IPS-18c (cell line): ENCODE results near the gene PDHA1.

Source experiments
- H3K4me3 ChIP-seq: 2 replicates; pipeline ENCODE4 v1.7.0; 2013; ENCODE audit warnings: low read depth, mild to moderate bottlenecking, low read length, moderate library complexity; ENCODE audit not compliant: insufficient read depth
- H3K9me3 ChIP-seq: one replicate; pipeline ENCODE4 v1.6.1; 2013; ENCODE audit warnings: mild to moderate bottlenecking, low read length, moderate library complexity; ENCODE audit not compliant: control insufficient read depth, insufficient read depth

PDHA1 gene

DNA sequence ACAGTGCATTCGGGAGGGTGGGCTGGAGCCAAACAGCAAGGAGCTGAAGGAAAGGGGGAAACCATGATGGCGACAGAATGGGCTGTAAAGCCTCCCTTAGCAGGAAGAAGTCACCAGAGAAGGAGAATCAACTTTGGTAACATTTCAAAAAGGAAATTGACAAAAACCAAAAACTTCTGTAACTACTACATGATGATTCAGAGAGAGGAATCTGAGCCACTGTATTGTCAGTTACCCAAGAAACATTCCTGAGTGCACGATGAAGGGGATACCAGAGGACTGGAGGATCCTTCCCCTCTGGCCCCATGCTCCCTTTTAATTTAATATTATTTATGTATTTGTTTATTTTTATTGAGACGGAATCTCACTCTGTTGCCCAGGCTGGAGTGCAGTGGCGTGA lies 26.3 kb downstream of the PDHA1 start:
- peaks cover 17% of the 10 kb centered on the region for H3K9me3 ChIP-seq

GRCh38 chrX:19372170-19372546 lies 28.4 kb downstream of the PDHA1 start:
- H3K9me3 ChIP-seq: peaks cover 18% of the 10 kb centered on the region
- peak overlapping the region; percentile 44 for H3K4me3 ChIP-seq

More for the DNA sequence above, 26.3 kb downstream of the PDHA1 start:
- H3K4me3 ChIP-seq: no peak overlapping the region

GRCh38 chrX:19372547-19373331 lies 29.0 kb downstream of the PDHA1 start:
- Histone ChIP-seq H3K9me3 (peaks cover 18% of the 10 kb centered on the region), H3K4me3 (peak overlapping the region; percentile 44)

DNA sequence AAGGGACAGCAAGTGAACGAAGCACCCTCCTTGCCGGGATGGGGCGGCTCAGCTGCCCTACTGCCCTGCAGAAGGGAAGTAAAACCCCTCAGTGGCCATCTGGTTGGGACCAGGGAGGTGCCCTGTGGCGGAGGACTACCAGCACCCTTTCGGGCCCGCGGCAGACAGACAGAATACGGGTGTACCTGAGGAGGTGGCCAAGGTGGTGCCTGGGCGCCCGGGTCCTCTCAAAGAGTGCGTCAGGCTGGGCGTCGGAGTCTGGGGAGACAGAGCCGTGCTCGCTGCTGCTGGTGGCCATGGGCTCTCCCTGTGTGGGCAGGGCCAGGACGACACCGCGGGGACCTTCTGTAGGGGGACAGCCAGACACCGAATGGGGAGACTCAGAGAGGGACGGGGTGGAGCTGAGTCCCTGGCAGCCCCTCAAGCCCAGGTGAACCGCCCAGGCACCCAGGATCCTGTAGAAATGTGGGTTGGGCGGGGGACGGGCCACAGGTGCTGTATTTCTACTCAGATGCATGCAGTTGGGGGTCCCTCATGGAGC lies 29.7 kb downstream of the PDHA1 start:
- Histone ChIP-seq H3K4me3 (peak overlapping the region; percentile 41), H3K9me3 (peaks cover 18% of the 10 kb centered on the region)

- Histone ChIP-seq H3K9me3 (peaks cover 11% of the 10 kb centered on the region), H3K4me3 (no peak overlapping the region)
These were observed 31.8 kb downstream of the PDHA1 start for GRCh38 chrX:19375546-19375945.

- peaks cover 15% of the 10 kb centered on the region for H3K9me3 ChIP-seq
- H3K4me3 ChIP-seq: no peak overlapping the region
These were observed 34.1 kb downstream of the PDHA1 start for GRCh38 chrX:19377799-19378198.

DNA sequence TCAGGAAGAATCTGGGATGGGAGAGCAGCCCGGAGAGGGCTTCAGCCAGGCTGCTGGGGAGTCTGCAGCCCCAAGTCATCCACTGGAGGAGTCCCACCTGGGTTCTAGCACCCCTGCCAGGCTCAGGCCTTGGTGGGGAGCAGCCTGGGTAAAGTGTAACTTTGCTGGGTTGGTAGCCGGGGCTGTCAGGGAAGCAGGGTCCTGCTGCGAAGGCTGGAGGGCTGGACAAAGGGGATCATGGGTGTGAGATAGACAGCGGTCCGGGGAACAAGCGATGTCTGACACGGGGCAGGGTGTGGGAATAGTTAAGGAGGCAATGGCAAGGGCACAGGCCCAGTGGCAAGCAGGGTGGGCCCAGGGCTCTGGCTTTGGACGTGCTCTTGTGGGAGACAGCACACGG lies 37.6 kb downstream of the PDHA1 start:
- Histone ChIP-seq H3K9me3 (peaks cover 9% of the 10 kb centered on the region), H3K4me3 (no peak overlapping the region)

GRCh38 chrX:19382555-19383145 lies 38.9 kb downstream of the PDHA1 start:
- Histone ChIP-seq H3K4me3 (no peak overlapping the region), H3K9me3 (peaks cover 12% of the 10 kb centered on the region)

- H3K9me3 ChIP-seq: peaks cover 8% of the 10 kb centered on the region
These were observed 43.0 kb downstream of the PDHA1 start for GRCh38 chrX:19386679-19387078.

GRCh38 chrX:19388064-19388679 lies 44.4 kb downstream of the PDHA1 start:
- Histone ChIP-seq H3K9me3 (peaks cover 8% of the 10 kb centered on the region), H3K4me3 (no peak overlapping the region)

More at GRCh38 chrX:19386679-19387078, 43.0 kb downstream of the PDHA1 start:
- H3K4me3 ChIP-seq: no peak overlapping the region

GRCh38 chrX:19388741-19389140 lies 45.0 kb downstream of the PDHA1 start:
- H3K4me3 ChIP-seq: no peak overlapping the region
- peaks cover 8% of the 10 kb centered on the region for H3K9me3 ChIP-seq

GRCh38 chrX:19389227-19389845 lies 45.6 kb downstream of the PDHA1 start:
- Histone ChIP-seq H3K9me3 (peaks cover 8% of the 10 kb centered on the region), H3K4me3 (no peak overlapping the region)

DNA sequence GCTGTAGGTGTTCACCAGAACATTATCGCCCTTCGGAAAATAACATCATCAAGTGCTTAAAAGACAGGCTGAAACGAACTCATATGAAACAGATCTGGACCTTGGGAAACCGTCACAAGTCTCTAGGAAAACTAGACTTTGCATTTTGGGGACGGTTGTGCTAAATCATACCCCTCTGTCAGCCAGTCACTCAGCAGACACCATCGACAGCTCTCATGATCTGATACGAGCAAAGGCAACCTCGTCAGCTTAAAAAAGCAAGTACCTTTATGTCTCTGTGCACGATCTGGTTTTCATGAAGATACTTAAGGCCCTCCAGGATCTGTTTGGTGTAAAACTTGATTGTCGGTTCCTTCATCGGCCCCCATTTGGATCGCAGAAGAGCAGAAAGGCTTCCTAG lies 48.4 kb downstream of the PDHA1 start:
- no peak overlapping the region for H3K4me3 ChIP-seq

GRCh38 chrX:19392703-19393102 lies 49.0 kb downstream of the PDHA1 start:
- Histone ChIP-seq H3K4me3 (no peak overlapping the region), H3K9me3 (peaks cover 3% of the 10 kb centered on the region)

More for the DNA sequence above, 48.4 kb downstream of the PDHA1 start:
- H3K9me3 ChIP-seq: peaks cover 3% of the 10 kb centered on the region

- Histone ChIP-seq H3K9me3 (peaks cover 2% of the 10 kb centered on the region), H3K4me3 (no peak overlapping the region)
These were observed 60.0 kb downstream of the PDHA1 start for GRCh38 chrX:19403696-19404095.

- H3K9me3 ChIP-seq: peaks cover 8% of the 10 kb centered on the region
These were observed 66.5 kb downstream of the PDHA1 start for GRCh38 chrX:19410259-19410658.

More at GRCh38 chrX:19410259-19410658, 66.5 kb downstream of the PDHA1 start:
- H3K4me3 ChIP-seq: no peak overlapping the region
